IPS-11a (cell line): ENCODE measurements around the gene DIAPH3.

Experiments used
- H3K4me3 ChIP-seq: one replicate; pipeline ENCODE4 v1.5.1; 2013; ENCODE audit warnings: low read depth, low read length, control low read depth

The DIAPH3 gene

DNA sequence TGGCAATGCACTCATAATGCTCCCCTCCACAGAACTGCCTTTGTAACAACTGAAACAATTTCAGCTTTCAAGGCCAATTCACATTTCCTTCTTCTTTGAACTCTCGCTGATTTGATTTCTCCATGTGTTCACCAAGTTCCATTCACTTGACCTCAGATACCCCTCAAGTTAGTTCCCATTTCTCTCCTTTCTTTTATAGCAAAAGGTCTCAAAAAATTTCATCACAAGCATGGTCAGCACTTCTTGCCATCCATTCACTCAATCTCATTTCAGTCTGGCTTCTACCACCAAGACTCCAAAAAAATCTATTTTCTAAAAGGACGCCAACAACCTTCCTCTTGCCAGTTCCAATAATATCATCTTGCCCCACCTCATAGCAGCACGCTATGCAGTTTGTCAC is 135.7 kb downstream of the DIAPH3 start:
- H3K4me3 ChIP-seq: no peak overlapping the region

DNA sequence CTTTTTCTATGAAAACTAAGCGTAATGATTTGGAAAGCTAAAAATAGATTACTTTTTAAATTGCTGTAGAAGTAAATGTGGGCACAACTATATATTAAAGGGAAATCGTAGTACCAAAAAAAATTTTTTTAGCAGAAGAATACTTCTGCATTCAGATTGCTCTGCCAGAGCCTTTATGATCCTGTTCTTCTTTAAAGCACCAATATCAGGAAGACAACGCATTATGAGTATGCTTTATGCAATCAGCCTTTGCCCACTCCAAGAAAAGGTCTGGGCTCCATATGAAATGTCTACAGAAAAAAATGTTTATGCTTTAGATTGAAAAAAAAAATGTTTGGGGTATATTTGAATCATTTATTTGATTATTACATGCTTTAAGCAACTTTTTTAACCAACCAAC is 137.4 kb downstream of the DIAPH3 start:
- no peak overlapping the region for H3K4me3 ChIP-seq

- no peak overlapping the region for H3K4me3 ChIP-seq
These were observed 143.4 kb downstream of the DIAPH3 start for GRCh38 chr13:60020288-60020687.

DNA sequence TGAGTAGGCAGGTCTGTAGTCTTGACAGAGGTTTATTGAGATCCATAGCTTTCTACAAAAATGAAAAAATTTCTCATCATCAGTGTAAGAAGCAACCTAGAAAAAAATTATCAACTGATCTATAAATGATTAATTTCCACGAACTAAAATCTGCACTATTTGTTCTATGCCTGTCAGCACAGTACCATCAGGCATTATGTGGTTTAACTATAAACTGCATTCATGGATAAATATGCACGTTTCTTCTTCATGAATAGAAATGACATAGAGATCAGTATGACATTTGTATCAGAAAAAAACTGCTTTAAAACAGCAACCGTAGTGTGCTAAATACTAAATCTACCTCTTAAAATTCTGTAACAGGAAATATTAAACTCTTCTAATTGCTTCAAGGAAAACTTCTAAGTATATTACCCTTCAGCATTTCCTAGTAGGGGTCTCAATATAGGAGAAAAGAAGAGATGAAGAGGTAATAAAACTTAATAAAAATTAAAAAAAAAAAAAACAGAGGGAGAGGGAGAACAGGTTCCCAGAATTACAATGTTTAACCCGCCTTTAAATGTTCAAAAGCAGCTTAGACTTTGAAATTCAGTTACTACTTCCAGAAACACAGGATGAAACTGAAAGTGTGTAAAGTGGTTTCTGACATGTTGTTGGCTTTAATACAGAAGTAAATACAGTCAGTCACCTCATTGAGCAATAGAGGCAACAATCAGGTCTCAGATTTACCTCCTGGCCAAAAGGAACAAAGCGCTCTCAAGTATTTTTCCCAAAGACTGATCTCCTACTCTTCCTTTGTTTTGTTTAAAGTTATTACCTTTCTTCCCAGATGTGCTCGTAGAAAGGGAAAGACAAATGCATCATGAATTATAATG is 144.4 kb downstream of the DIAPH3 start:
- no peak overlapping the region for H3K4me3 ChIP-seq

DNA sequence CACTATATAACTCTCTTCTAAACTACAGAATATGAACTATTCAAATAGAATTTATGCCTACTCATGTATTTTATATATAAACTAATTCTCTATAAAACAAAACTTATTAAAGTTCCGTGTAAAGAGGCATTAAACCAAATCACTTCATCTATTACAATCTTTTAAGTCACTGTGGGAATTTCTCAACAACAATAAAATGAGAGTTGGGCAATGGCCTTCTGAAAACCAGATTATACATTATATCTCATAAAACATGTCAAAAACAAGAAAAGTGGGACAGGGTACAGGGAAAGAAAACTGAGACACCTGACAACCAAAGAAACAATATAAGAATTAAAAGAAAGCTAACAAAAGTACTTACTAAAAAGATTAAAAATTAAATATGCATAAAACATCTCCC is 145.2 kb downstream of the DIAPH3 start:
- H3K4me3 ChIP-seq: no peak overlapping the region

- H3K4me3 ChIP-seq: no peak overlapping the region
These were observed 147.5 kb downstream of the DIAPH3 start for GRCh38 chr13:60016229-60016628.

GRCh38 chr13:60013166-60013565 is 150.6 kb downstream of the DIAPH3 start:
- no peak overlapping the region for H3K4me3 ChIP-seq

DNA sequence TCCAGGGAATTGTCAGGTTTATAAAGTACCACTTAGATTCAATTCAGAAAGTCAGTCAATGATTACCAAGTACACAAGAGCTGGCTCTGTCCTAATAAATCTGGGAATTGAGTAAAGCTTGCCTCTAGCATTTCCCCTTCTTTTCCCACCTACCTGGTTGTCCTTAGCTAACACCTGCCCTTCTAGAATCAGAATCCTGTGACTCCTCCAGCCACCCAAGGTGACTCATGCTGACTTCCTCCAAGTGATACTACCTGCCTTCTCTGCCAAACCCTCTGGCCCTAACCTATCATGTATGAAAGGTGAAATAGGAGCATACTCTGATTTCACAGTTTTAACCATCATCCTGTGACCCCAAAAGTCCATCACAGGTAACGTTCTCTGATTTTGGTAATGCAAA is 151.2 kb downstream of the DIAPH3 start:
- H3K4me3 ChIP-seq: no peak overlapping the region

DNA sequence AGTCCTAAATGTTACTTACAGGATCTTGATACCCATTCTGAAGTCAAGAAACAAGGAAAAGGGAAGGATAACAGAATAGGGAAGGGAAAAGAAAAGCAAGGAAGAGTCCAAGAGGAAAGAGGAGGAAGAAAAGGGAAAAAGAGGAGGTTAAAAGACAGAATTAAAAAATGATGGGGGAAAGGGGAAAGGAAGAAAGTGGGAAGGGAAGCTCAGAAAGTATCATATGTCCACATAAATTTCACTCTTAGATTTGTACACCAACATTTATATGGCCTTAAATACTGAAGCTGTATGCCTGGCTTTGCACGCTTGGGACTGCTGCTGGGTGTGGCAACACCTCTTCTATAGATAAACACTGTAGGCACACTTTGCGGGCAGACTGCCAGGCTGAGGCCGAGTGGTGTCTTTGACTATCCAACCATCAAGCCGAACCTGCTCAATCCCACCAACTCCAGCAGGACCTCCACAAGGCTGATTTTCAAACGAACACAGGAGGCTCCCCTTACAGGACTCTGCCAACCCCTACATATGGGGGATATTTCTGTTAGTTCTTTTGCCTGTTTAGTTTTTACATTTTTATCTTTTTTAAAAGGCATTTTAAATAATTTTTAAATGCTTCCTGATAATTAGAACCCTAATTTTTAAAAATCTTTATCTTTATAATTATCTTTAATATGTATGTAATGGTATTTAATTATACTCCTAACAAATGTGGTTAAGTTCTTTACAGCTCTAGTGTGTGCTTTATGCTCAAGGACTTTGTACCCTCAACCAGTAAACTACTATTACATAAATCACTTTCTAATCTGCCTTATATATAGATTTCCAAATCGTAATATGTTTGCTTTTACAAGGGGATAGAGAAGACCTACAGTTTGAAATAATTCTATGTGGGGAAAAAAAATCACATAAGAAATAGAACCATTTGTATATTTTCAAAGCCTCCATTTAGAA is 154.2 kb downstream of the DIAPH3 start:
- no peak overlapping the region for H3K4me3 ChIP-seq

DNA sequence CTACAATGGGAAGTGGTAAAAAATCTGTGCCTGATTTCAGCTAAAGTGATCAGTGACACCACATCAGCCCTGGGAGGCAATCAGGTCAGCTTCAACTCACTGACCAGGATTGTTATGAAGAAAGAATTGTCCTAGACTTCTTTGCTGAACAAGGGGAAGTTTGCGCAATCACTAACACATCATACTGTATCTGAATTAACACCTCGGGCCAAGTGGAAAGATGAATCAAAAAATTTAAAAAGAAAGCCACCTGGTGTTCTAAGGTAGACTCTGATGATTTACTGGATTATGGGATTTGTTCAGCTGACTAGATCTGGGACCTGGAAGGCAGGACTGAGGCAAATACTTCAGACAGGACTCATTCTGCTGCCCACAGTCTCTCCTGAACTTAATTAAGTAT is 161.8 kb downstream of the DIAPH3 start:
- no peak overlapping the region for H3K4me3 ChIP-seq

DNA sequence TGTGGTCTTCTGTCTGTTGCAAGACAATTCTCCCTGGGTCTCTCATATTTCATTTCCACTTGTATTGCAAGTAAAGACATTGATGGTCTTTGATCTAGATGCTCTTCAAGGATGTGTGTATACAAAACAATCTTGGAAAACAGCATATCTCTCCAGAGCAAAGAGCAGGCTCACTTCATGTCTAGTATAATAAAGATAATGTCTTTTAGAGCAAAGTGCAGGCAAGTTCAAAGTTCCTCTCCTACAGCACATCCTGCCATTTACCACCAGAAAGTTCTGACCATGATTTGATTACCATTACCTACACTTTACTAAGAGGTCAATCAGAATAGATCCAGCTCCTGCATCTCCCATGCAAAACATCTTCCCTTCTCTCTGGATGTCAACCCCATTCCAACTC is 162.8 kb downstream of the DIAPH3 start:
- no peak overlapping the region for H3K4me3 ChIP-seq

DNA sequence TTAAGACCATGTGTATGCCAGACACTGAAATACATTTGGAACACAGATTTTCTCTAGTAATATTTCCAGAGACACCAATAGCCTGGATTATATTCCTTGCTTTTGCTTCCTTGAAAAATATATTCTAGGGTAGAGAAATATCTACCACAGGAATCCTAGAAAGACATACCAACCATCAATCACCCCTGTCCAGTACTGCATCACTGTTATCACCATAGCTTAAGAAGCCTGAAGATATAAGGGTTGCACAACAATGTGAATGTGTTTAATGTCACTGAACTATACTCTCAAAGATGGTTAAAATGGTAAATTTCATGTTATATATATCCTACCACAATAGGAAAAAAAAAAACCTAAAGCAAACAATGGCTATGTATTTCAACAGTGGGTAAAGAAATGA is 163.6 kb downstream of the DIAPH3 start:
- no peak overlapping the region for H3K4me3 ChIP-seq

GRCh38 chr13:59997976-59998375 is 165.8 kb downstream of the DIAPH3 start:
- no peak overlapping the region for H3K4me3 ChIP-seq

DNA sequence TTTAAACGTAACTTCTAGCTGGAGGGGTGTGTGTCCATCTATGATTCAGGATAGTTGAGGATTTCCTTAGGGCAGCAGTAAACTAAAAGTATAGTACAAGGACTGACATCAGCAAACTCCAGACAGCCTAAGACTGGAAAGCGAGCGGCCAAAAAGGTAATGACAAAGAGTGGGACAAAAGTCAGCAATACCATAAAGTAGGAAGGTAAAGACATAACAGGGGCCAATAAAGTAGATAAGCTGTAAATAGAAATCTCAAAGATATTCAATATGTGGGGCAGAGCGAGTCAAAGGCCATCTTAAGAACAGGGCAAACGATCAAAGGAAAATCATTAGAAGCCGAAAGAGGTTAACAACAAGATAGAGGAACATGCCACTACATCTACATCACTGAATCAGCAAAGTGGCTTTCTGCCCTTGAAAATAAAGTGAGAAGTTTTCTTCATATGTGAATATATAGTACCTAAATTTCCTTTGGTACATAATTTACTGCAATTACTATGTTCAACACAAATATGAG is 167.2 kb downstream of the DIAPH3 start:
- H3K4me3 ChIP-seq: no peak overlapping the region

GRCh38 chr13:59991395-59991794 is 172.3 kb downstream of the DIAPH3 start:
- no peak overlapping the region for H3K4me3 ChIP-seq

- no peak overlapping the region for H3K4me3 ChIP-seq
These were observed 180.9 kb downstream of the DIAPH3 start for GRCh38 chr13:59982631-59983382.

GRCh38 chr13:59979589-59979988 is 184.1 kb downstream of the DIAPH3 start:
- no peak overlapping the region for H3K4me3 ChIP-seq

- H3K4me3 ChIP-seq: no peak overlapping the region
These were observed 184.9 kb downstream of the DIAPH3 start for GRCh38 chr13:59978862-59979261.

DNA sequence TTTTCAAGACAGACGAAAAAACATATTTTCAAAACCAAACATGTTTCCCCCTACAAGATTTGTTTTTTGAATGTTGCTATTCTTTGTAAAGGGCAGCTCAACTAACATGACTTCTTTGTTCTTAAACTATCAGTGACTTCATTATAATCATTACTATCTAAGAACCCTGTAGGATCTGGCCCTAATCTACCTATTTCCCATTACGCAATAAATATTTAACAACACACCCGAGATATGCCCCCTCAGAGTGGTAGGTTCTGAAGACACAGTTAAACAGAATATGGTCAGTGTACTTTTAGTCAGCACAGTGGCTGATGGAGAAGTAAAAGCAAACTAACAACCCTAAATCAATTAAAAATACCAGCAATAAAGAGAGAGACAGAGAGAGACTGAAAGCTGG is 186.9 kb downstream of the DIAPH3 start:
- no peak overlapping the region for H3K4me3 ChIP-seq

DNA sequence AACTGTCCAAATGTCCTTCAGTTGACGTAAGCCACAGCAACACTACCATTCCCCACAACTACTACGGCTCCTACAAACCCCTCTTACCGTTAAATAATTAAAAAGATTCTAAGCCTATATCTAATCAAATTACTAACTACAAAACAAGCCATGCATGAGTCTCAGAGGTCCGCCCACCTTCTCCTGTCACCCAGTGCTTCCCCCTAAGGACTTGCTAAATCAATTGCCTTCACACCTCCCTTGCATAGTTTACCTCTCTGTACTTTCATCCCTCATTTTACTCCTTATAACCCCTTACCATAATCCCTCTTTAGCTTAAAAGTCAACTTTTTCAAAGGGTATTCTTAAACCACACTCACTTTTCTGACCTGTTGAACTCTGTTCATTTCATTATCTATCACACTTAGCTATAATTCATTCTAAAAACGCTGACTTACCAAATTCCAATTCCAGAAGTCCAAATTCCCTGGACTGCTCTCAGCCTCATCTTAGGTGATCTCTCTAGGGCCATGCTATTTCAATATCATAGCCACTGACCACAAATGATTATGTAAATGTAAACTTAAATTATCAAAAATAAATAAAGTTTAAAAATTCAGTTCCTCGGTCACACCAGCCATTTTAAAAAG is 187.8 kb downstream of the DIAPH3 start:
- H3K4me3 ChIP-seq: no peak overlapping the region
